Muscle layer of duodenum (tissue), 2 donors: ENCODE results near the gene ITGB4.
A peak's percentile ranks its signal among the peaks of the same experiment; 100 is the strongest.

ENCODE experiments used
- H3K27ac ChIP-seq: one replicate; pipeline ENCODE4 v1.7.0; 2013; ENCODE audit warnings: mild to moderate bottlenecking, low read length
- H3K27me3 ChIP-seq: one replicate; pipeline ENCODE4 v1.7.0; 2013; ENCODE audit warnings: low read depth, mild to moderate bottlenecking, control low read depth, low read length
- H3K36me3 ChIP-seq, 2 donors: one replicate each; pipeline ENCODE4 v1.7.0; 2013; ENCODE audit warnings: low read length in 2 of 2, control low read depth in 1 of 2, mild to moderate bottlenecking in 1 of 2; ENCODE audit not compliant: insufficient read depth in 2 of 2, control insufficient read depth in 1 of 2
- H3K4me1 ChIP-seq, 2 donors: one replicate each; pipeline ENCODE4 v1.7.0; 2013; ENCODE audit warnings: low read length in 2 of 2, mild to moderate bottlenecking in 2 of 2, control low read depth in 1 of 2, moderate library complexity in 1 of 2; ENCODE audit not compliant: insufficient read depth in 2 of 2, control insufficient read depth in 1 of 2
- H3K4me3 ChIP-seq, 2 donors: one replicate each; pipeline ENCODE4 v1.7.0; 2013; ENCODE audit warnings: low read length in 2 of 2, low read depth in 1 of 2, mild to moderate bottlenecking in 1 of 2
- H3K9me3 ChIP-seq, 2 donors: one replicate each; pipeline ENCODE4 v1.7.0; 2013; ENCODE audit warnings: low read length in 2 of 2, control low read depth in 1 of 2, mild to moderate bottlenecking in 1 of 2; ENCODE audit not compliant: control insufficient read depth in 1 of 2
- donor health status: healthy.

The ITGB4 gene

DNA sequence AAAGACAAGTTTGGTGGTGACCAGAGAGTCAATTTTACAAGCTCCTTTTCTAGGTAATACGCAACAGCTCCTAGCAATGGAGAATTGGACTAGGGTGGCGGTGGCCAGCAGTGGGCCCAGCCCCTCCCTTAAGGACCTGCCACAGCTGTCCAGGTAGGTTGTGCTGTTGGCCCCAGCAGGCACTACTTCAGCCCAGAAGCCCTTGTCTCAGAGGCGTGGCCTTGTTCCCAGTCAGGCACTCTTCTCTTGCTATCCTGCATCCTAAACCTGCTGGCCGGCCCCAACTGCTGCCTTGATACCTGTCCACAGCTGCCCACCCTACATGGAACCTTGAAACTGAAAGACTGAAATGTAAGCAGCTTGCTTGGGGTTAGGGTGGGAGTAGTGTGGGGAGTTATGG is 44.7 kb downstream of the ITGB4 start:
- Histone ChIP-seq H3K4me1 (peaks cover 10 to 15% of the 10 kb centered on the region in 2 donors), H3K9me3 (no peaks in the 10 kb centered on the region), H3K36me3 (peaks cover 3 to 8% of the 10 kb centered on the region in 2 donors), H3K27ac (no peak overlapping the region), H3K27me3 (no peaks in the 10 kb centered on the region), H3K4me3 (no peak overlapping the region)

DNA sequence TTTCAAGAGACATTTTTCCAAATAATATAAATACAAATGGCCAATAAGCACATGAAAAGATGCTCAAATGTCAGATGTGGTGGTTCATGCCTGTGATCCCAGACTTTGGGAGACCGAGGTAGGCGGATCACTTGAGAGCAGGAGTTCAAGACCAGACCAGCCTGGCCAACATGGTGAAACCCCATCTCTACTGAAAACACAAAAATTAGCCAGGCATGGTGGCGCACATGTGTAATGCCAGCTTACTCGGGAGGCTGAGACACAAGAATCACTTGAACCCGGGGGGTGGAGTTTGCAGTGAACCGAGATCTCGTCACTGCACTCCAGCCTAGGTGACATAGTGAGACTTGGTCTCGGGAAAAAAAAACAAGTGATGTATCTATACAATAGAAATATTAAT is 46.6 kb downstream of the ITGB4 start:
- Histone ChIP-seq H3K27me3 (no peaks in the 10 kb centered on the region), H3K4me3 (no peak overlapping the region), H3K4me1 (peaks cover 10 to 15% of the 10 kb centered on the region in 2 donors), H3K27ac (no peak overlapping the region), H3K9me3 (no peaks in the 10 kb centered on the region), H3K36me3 (peaks cover 0 to 5% of the 10 kb centered on the region in 2 donors)

GRCh38 chr17:75769536-75769935 is 48.3 kb downstream of the ITGB4 start:
- no peaks in the 10 kb centered on the region for H3K27me3 ChIP-seq
- peaks cover 0 to 4% of the 10 kb centered on the region in 2 donors for H3K36me3 ChIP-seq
- H3K4me1 ChIP-seq, result peaks cover 0 to under 1% of the 10 kb centered on the region in 2 donors
- no peaks in the 10 kb centered on the region for H3K9me3 ChIP-seq
- no peak overlapping the region for H3K4me3 ChIP-seq
- H3K27ac ChIP-seq, result no peak overlapping the region

- Histone ChIP-seq H3K4me3 (no peak overlapping the region), H3K27ac (peak overlapping the region; percentile 19), H3K27me3 (no peaks in the 10 kb centered on the region), H3K4me1 (peaks cover 0 to 18% of the 10 kb centered on the region in 2 donors), H3K36me3 (peaks cover 13 to 14% of the 10 kb centered on the region in 2 donors), H3K9me3 (no peaks in the 10 kb centered on the region)
These were observed 50.3 kb downstream of the ITGB4 start for GRCh38 chr17:75771334-75772281.

DNA sequence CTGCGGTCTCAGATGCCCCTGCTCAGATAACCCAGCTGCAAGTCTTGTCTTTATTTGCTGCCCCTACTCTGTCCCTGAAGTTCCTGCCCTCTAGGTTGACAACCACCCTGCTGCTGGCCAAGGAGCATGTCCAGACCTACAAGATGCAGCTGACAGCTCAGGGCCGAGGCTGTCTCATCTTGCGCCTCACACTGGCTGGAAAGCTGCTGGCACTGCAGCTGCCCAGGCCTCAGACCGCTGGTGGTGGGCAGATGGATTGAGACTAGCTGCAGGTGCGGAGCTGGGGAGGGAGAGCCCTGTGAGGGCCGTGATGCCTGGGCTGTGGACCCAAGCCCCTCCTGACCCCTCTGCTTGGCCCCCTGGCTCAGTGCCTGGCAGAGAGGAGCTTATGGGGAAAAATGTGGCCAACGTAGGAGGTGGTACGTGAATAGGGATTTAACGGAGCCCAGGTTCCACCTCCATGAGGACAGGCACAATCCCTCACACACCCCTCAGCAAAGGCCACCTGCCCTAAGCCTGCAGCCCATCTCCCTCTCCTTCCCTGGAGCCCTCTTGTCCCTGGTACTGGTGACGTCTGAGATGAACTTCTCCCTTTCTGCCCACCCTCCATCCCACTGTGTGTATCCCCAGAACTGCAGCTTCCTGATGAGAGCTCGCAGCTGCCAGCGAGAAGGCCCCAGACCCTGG is 52.0 kb downstream of the ITGB4 start:
- Histone ChIP-seq H3K4me1 (peaks cover 0 to 30% of the 10 kb centered on the region in 2 donors), H3K9me3 (no peaks in the 10 kb centered on the region), H3K4me3 (no peak overlapping the region)

DNA sequence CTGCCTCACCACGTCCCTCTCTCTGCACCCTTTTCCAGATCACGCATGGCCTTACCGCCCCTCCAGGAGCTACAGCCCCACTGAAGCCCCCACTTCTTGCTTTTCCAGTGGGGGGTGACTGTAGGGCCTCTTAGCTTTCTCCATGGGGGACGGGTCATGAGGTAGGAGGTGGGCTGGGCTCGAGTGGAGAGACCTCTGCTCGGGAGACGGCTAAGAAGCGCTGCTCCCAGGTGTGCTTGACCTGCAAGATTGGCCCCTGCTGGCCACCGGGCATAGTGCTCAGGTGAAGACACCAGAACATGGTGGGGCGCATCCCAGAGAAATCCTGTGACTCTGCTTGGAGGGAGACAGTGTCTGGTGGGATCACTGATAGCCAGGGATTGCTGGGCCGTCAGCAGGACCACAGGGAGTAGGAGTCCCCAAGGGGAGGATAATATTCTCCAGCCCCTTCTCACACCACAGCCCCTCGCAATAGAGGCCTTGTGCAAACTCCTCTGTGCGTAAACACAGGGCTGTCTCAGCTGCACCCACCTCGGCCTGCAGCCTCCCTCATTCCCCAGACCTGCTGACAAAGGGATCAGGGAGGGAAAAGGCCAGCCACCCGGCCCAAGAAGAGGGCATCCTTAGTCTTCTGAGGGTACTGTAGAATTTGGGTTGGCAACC is 52.7 kb downstream of the ITGB4 start:
- Histone ChIP-seq H3K36me3 (peaks cover 19 to 29% of the 10 kb centered on the region in 2 donors), H3K4me3 (no peak overlapping the region), H3K27me3 (no peaks in the 10 kb centered on the region), H3K4me1 (peaks cover 0 to 30% of the 10 kb centered on the region in 2 donors), H3K9me3 (no peaks in the 10 kb centered on the region), H3K27ac (no peak overlapping the region)

More for the DNA sequence above, 52.0 kb downstream of the ITGB4 start:
- no peak overlapping the region for H3K27ac ChIP-seq
- H3K27me3 ChIP-seq, result no peaks in the 10 kb centered on the region
- H3K36me3 ChIP-seq, result peaks cover 14 to 27% of the 10 kb centered on the region in 2 donors

GRCh38 chr17:75774471-75774990 is 53.3 kb downstream of the ITGB4 start:
- Histone ChIP-seq H3K27me3 (no peaks in the 10 kb centered on the region), H3K4me3 (no peak overlapping the region), H3K4me1 (peaks cover 0 to 30% of the 10 kb centered on the region in 2 donors), H3K9me3 (no peaks in the 10 kb centered on the region), H3K27ac (no peak overlapping the region), H3K36me3 (peaks cover 24 to 29% of the 10 kb centered on the region in 2 donors)

- Histone ChIP-seq H3K4me1 (peaks cover 0 to 30% of the 10 kb centered on the region in 2 donors), H3K4me3 (peak overlapping the region in 1 of 2 donors; percentile 94), H3K27ac (no peak overlapping the region), H3K9me3 (no peaks in the 10 kb centered on the region), H3K36me3 (peaks cover 24 to 29% of the 10 kb centered on the region in 2 donors), H3K27me3 (no peaks in the 10 kb centered on the region)
These were observed 53.9 kb downstream of the ITGB4 start for GRCh38 chr17:75774991-75775668.

DNA sequence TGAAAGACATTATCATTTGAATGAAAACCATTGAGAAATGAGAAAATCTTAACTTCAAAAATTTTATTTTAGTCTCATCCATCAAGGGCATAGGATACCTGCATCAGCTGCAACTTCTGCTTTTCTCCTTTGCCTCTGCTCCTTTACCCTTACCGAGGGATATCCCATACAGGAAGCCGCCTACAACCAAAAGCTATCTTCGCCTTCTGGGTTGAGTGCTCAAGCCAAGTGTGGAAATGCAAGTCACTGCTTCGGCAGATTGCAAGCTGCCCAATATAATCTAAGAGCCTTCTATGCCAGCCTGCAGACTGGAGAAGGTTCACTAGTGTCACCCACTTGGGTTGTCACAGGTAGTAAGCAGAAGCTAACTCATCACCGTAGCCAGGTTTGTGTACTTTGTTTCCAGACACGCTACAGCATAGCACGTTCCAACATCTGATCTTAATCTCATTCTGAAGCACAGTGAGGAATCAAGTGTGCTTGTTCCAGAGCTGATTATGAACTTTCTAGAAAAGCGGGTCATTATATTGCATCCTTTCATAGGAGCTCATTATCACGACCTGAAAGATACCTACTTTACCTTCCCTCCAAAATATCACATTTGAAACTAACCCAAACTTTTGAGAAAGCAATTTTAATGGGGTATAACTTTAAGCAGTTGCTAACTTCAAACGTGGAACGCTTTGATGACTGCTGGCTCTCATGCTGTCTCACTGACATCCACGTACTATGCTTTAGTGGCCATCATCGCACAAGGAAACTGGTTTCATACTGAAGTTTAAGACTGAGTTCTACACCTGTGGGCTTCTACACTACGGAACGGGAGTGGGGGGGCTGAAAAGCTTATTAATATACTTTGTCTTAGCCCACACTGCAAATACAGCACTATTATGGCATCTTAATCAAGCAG is 55.4 kb downstream of the ITGB4 start:
- Histone ChIP-seq H3K27ac (peak overlapping the region; percentile 21), H3K9me3 (no peaks in the 10 kb centered on the region), H3K4me1 (peaks cover 0 to 30% of the 10 kb centered on the region in 2 donors), H3K36me3 (peaks cover 24 to 29% of the 10 kb centered on the region in 2 donors), H3K4me3 (peak overlapping the region; percentile 88 to 94), H3K27me3 (no peaks in the 10 kb centered on the region)
